GM19438 (cell line): ENCODE measurements around the gene FGFR4.

Experiments used
- ATAC-seq: cut with Tn5 transposase; IDR thresholded peaks from one replicate; pipeline ENCODE4 v1.9.1; 2021; ENCODE audit warnings: low read depth; ENCODE audit not compliant: unreplicated experiment

The FGFR4 gene

GRCh38 chr5:177084175-177084574 is 2.5 kb upstream of the FGFR4 start:
- no peak for ATAC-seq

DNA sequence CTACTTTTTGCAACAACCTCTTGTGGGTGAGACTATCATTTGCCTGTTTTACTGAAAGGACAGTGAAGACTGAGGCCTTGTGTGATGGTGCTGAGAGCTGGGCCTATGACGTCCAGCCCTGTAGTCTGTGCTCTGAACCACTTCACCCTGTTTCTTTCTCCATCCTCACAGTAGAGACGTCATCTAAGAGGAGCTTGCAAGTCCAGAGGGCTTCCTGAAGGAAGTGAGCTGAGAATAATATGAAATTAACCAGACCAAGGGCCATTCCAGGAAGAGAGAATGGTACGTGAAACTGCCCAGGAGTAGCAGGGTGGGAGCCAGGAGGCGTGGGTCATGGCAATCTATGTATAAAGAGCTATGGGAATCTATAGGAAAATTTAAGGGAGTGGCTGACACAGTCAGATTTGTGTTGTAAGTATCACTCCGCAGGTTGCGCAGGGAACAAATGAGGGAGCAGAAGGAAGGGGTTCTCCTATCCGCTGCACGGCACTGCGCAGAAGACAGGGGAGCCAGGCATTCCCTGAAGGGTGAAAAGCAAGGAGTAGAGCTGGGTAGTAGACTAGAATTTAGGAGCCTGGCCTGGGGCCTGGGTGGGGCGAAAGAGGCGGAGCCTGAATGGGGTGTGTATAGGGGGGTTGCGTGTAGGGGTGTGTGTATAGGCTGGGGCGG is 596 bp upstream of the FGFR4 start:
- ATAC-seq = no peak

GRCh38 chr5:177087398-177088005 is 787 bp downstream of the FGFR4 start:
- no peak for ATAC-seq

GRCh38 chr5:177089127-177089526 is 2.4 kb downstream of the FGFR4 start:
- no peak for ATAC-seq

- no peak for ATAC-seq
Measured at GRCh38 chr5:177089825-177090641, 3.3 kb downstream of the FGFR4 start.

GRCh38 chr5:177090813-177091212 is 4.1 kb downstream of the FGFR4 start:
- no peak for ATAC-seq

DNA sequence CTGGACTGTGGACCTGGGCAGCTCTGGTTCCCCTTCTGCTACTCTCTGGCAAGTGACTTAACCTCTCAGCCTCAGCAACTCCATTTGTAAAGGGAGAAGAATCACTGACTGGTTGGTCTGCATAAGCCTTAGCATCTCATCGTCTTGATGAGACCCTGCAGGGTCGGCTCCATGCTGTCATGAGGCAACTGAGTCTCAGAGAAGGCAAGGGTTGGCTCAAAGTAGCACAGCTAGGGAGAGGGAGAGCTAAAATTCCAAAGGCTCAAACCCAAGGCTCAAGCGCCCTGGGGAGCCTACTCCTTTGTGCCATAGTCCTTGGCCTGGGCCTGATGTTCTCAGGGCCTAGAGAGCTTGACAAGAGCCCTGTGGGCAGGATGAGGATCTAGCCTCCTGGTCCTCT is 4.5 kb downstream of the FGFR4 start:
- no peak for ATAC-seq

DNA sequence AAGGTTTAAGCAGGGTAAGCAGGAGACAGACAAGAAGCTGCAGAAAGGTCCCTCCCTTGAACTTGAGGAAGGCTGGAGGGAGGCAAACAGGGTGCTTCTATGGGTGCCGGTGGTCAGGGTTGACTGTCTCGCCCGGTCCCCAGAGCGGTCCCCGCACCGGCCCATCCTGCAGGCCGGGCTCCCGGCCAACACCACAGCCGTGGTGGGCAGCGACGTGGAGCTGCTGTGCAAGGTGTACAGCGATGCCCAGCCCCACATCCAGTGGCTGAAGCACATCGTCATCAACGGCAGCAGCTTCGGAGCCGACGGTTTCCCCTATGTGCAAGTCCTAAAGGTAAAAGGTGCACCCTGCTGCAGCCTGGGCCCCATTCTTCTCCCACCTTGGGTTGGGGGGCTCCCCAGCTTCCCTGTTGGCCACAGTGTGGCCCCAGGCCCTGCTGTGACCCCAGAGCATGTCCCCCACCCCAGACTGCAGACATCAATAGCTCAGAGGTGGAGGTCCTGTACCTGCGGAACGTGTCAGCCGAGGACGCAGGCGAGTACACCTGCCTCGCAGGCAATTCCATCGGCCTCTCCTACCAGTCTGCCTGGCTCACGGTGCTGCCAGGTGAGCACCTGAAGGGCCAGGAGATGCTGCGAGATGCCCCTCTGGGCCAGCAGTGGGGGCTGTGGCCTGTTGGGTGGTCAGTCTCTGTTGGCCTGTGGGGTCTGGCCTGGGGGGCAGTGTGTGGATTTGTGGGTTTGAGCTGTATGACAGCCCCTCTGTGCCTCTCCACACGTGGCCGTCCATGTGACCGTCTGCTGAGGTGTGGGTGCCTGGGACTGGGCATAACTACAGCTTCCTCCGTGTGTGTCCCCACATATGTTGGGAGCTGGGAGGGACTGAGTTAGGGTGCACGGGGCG is 5.7 kb downstream of the FGFR4 start:
- ATAC-seq = no peak

- ATAC-seq = no peak
Measured at GRCh38 chr5:177093082-177093712, 6.5 kb downstream of the FGFR4 start.

GRCh38 chr5:177093803-177094202 is 7.1 kb downstream of the FGFR4 start:
- no peak for ATAC-seq

DNA sequence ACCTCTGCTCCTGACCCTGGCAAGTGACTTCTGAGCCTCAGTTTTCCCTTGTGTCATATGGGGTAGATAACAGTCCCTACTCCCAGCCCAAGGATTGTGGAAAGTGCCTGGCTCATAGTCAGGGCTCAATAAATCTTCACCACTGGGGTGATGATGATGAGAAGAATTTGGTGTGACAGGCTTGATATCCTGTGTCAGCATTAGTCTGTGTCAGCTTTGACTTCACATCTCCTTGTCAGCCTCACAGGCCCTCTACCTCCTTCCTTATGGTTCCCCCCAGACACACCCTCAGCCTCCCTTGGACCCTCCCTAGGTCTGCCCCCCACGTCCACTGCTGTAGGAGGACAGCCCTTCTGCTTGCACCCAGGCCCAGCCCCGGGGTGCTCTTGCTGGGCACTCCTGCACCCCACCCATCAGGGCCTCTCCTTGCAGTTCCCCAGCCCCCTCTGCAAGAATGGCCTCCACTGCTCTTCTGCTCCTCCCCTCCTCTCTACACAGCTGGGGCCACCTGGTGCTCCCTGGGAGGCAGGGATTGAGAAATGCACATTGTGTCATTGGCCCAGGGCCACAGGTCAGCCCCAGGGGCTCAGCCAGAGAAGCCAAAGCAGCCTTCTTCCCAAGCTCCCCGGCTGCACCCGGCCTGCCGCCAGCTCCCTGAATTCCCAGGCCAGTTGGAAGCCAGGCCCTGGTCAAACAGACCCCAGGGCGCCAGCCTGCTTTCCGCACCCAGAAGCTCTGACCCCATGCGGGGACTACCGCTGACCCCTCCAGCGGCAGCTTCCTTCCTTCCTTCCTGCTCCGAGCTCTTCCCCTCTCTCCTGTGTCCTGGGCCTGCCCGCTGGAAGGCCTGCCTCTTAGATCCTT is 7.7 kb downstream of the FGFR4 start:
- no peak for ATAC-seq

GRCh38 chr5:177095088-177095669 is 8.5 kb downstream of the FGFR4 start:
- ATAC-seq = no peak

GRCh38 chr5:177096162-177097015 is 9.7 kb downstream of the FGFR4 start:
- no peak for ATAC-seq

- ATAC-seq = no peak
Measured at GRCh38 chr5:177097016-177097985, 10.6 kb downstream of the FGFR4 start.

DNA sequence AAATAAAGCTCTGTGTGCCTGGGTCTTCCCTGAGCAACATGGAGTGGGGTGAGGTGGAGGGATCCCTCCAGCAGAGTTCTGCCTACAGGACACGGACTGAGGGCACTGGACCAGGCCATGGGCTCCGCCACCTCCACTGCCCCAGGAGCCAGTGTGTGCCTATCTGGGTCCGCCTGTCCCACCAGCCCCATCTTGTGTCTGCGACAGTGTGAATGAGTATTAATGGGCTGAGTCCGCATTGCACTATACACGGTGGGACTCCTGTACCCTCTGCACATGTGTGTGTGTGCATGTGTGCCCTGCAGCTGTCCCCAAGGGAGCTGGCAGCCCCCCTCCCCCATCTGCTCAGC is 11.4 kb downstream of the FGFR4 start:
- ATAC-seq = no peak

DNA sequence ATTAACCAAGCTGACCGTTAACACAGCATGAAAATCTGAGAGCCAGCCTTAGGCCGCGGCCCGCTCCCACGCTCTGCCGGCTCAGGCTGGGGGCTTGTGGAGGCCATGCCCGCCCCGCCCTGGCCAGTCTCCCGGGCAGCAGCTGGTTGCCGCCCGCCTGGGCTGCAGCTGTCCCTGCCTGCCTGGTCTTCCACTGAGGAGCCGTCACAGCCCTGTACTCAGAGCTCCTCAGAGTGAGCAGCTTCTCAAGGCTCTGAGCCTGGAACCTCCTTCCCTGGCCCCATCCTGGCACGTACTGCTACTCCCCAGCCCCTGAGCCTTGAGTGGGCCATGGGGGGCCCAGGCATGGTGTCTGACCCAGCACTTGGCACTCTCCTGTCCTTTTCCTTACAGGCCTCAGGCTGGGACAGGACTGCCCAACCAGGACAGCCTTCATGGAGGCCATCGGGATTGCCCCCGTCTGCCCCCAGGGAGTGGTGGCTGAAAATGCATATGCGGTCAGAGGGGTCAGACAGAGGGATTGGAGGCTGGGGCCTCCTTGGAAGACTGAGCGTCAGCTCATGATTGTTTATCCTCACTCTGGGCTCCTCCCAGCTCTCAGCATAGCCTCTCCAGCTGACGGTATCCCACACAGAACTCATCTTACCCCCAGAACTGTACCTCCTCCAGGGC is 11.9 kb downstream of the FGFR4 start:
- no peak for ATAC-seq
